A549 (cell line): Measurements from ENCODE around the gene CACNA1G. TPM values are rescaled to one million over a fixed set of nuclear protein-coding genes. Genes with fewer than 3 reads are reported as not detected.

ENCODE experiments used
- ATAC-seq, 2 experiments: fragments of 200-7000 bp in 1 of 2; fragments of >200 bp in 1 of 2; cut with Nextera tagmentation in 1 of 2; cut with Tn5 transposase in 1 of 2; 3 replicates each; pipeline versions ENCODE4 v1.8.0 to v1.9.1; 2018 to 2020; ENCODE audit warnings: mild to moderate bottlenecking in 1 of 2, moderate library complexity in 1 of 2
- CTCF ChIA-PET: fragments of 300-600 bp; sonication (Branson Sonifier 250); formaldehyde crosslinking; extraction: SDS; loops from one replicate; lab custom pipeline; 2021; ENCODE audit warnings: antibody characterized with exemption, inconsistent platforms; lab: Yijun Ruan, JAX
- POLR2A ChIA-PET: fragments of 350-600 bp; formaldehyde crosslinking; extraction: SDS; loops from one replicate; lab custom pipeline; 2021; ENCODE audit warnings: antibody characterized with exemption, inconsistent platforms; lab: Yijun Ruan, JAX
- DNase-seq, 2 experiments: peaks; one replicate each; pipeline versions ENCODE4 v3.0.0 to v3.0.0-alpha.2; 2011 to 2016; ENCODE audit warnings: low read depth in 1 of 2, low spot score in 1 of 2
- FAIRE-seq: peaks from 2 replicates; lab custom pipeline; 2011; peaks lifted over from hg19 to GRCh38; lab: Jason Lieb, UNC
- H3K27ac ChIP-seq, 2 experiments: fragments of >200 bp; sonication (Bioruptor Twin); formaldehyde crosslinking; 3 replicates each; pipeline ENCODE4 v1.5.1; 2016 to 2017
- H3K4me1 ChIP-seq: fragments of >200 bp; sonication (Bioruptor Twin); formaldehyde crosslinking; 3 replicates; pipeline ENCODE4 v1.6.1; 2016
- H3K4me2 ChIP-seq: fragments of >200 bp; sonication (Bioruptor Twin); formaldehyde crosslinking; 3 replicates; pipeline ENCODE4 v1.6.1; 2016
- H3K4me3 ChIP-seq: fragments of >200 bp; sonication (Bioruptor Twin); formaldehyde crosslinking; 3 replicates; pipeline ENCODE4 v1.5.1; 2016
- H3K9me3 ChIP-seq: fragments of >200 bp; sonication (Bioruptor Twin); formaldehyde crosslinking; 3 replicates; pipeline ENCODE4 v1.6.1; 2016
- CBX8 ChIP-seq: fragments of 200-600 bp; sonication (generic); IDR thresholded peaks from 2 replicates; pipeline ENCODE4 v1.6.1; 2016
- CEBPB ChIP-seq, 2 experiments: fragments of >200 bp in 1 of 2; sonication (Bioruptor Twin) in 1 of 2; formaldehyde crosslinking in 1 of 2; IDR thresholded peaks; 2 replicates each; pipeline ENCODE4 v1.6.1; 2012 to 2016
- CHD4 ChIP-seq: fragments of 200-600 bp; sonication (generic); IDR thresholded peaks from 2 replicates; pipeline ENCODE4 v1.6.1; 2016; ENCODE audit warnings: antibody characterized with exemption, mild to moderate bottlenecking, borderline replicate concordance
- EHF ChIP-seq: fragments of 250-450 bp; sonication (Bioruptor Pico); IDR thresholded peaks from 2 replicates; pipeline ENCODE4 v1.5.0; 2020; ENCODE audit warnings: mild to moderate bottlenecking
- ESRRA ChIP-seq: fragments of 150-350 bp; IDR thresholded peaks from 2 replicates; pipeline ENCODE4 v1.6.1; 2014; ENCODE audit warnings: mild to moderate bottlenecking, low read length, borderline replicate concordance
- FOSB ChIP-seq: fragments of 250-450 bp; sonication (Bioruptor Pico); IDR thresholded peaks from 2 replicates; pipeline ENCODE4 v1.5.0; 2020; ENCODE audit warnings: mild to moderate bottlenecking, moderate library complexity
- KDM5A ChIP-seq: fragments of 200-600 bp; sonication (generic); IDR thresholded peaks from 2 replicates; pipeline ENCODE4 v1.6.1; 2016; ENCODE audit warnings: antibody characterized with exemption, mild to moderate bottlenecking
- MAZ ChIP-seq: fragments of 150-350 bp; IDR thresholded peaks from 2 replicates; pipeline ENCODE4 v1.6.1; 2014; ENCODE audit warnings: antibody characterized with exemption, low read depth, low read length, borderline replicate concordance
- NPAS2 ChIP-seq: fragments of 250-450 bp; sonication (Bioruptor Pico); IDR thresholded peaks from 2 replicates; pipeline ENCODE4 v1.8.0; 2022; ENCODE audit warnings: mild to moderate bottlenecking, moderate library complexity, borderline replicate concordance
- POLR2A ChIP-seq: IDR thresholded peaks from 2 replicates; pipeline ENCODE4 v1.6.1; 2012; ENCODE audit warnings: mild to moderate bottlenecking, low read length
- RARB ChIP-seq: fragments of 250-450 bp; sonication (Bioruptor Pico); IDR thresholded peaks from 2 replicates; pipeline ENCODE4 v1.8.0; 2021; ENCODE audit warnings: mild to moderate bottlenecking, moderate library complexity
- RNF2 ChIP-seq: fragments of 200-600 bp; sonication (generic); IDR thresholded peaks from 2 replicates; pipeline ENCODE4 v1.6.1; 2016; ENCODE audit warnings: low read depth, mild to moderate bottlenecking, antibody characterized with exemption, moderate library complexity, borderline replicate concordance
- SMC3 ChIP-seq: fragments of >200 bp; sonication (Bioruptor Twin); formaldehyde crosslinking; IDR thresholded peaks from 3 replicates; pipeline ENCODE4 v1.6.1; 2018; ENCODE audit warnings: inconsistent platforms
- SREBF2 ChIP-seq: fragments of 450-650 bp; IDR thresholded peaks from 2 replicates; pipeline ENCODE4 v1.6.1; 2014; ENCODE audit warnings: mild to moderate bottlenecking, moderate library complexity
- TFCP2L1 ChIP-seq: fragments of 250-450 bp; sonication (Bioruptor Pico); IDR thresholded peaks from 2 replicates; pipeline ENCODE4 v1.5.0; 2021; ENCODE audit warnings: mild to moderate bottlenecking
- TP53 ChIP-seq: fragments of 250-450 bp; sonication (Bioruptor Pico); IDR thresholded peaks from 2 replicates; pipeline ENCODE4 v1.5.0; 2021; ENCODE audit warnings: mild to moderate bottlenecking, moderate library complexity
- USF2 ChIP-seq: fragments of 450-650 bp; IDR thresholded peaks from 2 replicates; pipeline ENCODE4 v1.6.1; 2014; ENCODE audit warnings: antibody characterized with exemption
- ZFP36 ChIP-seq: fragments of 450-650 bp; IDR thresholded peaks from 2 replicates; pipeline ENCODE4 v1.6.1; 2014; ENCODE audit warnings: borderline replicate concordance; ENCODE audit not compliant: partially characterized antibody
- WGBS: methylation state at CpG from one replicate; pipeline ENCODE4 v1.1.6; 2017; ENCODE audit errors: missing lambda C conversion rate; 5-methylcytosine and 5-hydroxymethylcytosine counted together
- polyA plus RNA-seq, 4 experiments: library from polyadenylated mRNA; depleted of rRNA in 3 of 4; stranded (reverse); fragments of >200 nt; fragmentation: RNase III in 1 of 4; extraction: RNeasy Plus Mini Kit Qiagen cat#74134 plus additional on column Dnase treatment in 1 of 4; gene quantifications; 2 replicates in 3 of 4; 3 replicates in 1 of 4; pipeline ENCODE4 v1.2.3, GENCODE V29; 2011 to 2017
- TF ChIP-seq, protein P1 (sequence below): IDR thresholded peaks from 2 replicates; pipeline ENCODE4 v1.6.1; 2012; ENCODE audit warnings: low read depth, borderline replicate concordance
- TF ChIP-seq, protein P2 (sequence below): fragments of >200 bp; sonication (Bioruptor Twin); formaldehyde crosslinking; IDR thresholded peaks from 2 replicates; pipeline ENCODE4 v1.6.1; 2016

The CACNA1G gene
- polyA plus RNA-seq, 2 of the 4 experiments (the other 2 are of a cell fraction), result 4.0 to 8.9 TPM

DNA sequence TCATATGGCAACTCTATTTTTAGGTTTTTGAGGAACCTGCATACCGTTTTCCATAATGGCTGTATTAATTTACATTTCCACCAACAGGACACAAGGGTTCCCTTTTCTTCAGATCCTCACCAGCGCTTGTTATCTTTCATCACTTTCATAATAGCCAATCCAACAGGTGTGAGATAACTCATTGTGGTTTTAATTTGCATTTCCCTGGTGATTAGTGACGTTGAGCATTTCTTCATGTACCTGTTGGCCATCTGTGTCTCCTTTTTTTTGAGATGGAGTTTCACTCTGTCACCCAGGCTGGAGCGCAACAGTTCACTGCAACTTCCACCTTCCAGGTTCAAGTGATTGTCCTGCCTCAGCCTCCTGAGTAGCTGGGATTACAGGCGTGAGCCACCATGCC is 38.0 kb downstream of the CACNA1G start:
- Histone ChIP-seq H3K4me3 (no peak overlapping the region), H3K4me1 (no peaks in the 10 kb centered on the region), H3K4me2 (no peak overlapping the region), H3K27ac (no peak overlapping the region), H3K9me3 (no peaks in the 10 kb centered on the region)
- DNase-seq (no peak), FAIRE-seq (no peak), ATAC-seq (no peak)
- ChIA-PET CTCF (interaction anchor here (1.0 to 1.7 kb wide), 7 partner anchors 11 to 97 kb away, joined by 3 to 5 read pairs (median 4); no protein-coding TSS in a partner anchor), POLR2A (no interaction called here)
- WGBS, result 89% methylated on average over 5 of the region's 5 CpGs
- no peak for TF ChIP-seq RARB
- TF ChIP-seq RNF2, result no peak
- TF ChIP-seq, protein P1, sequence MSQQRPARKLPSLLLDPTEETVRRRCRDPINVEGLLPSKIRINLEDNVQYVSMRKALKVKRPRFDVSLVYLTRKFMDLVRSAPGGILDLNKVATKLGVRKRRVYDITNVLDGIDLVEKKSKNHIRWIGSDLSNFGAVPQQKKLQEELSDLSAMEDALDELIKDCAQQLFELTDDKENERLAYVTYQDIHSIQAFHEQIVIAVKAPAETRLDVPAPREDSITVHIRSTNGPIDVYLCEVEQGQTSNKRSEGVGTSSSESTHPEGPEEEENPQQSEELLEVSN, result no peak
- no peak for TF ChIP-seq SREBF2
- TF ChIP-seq, protein P2, sequence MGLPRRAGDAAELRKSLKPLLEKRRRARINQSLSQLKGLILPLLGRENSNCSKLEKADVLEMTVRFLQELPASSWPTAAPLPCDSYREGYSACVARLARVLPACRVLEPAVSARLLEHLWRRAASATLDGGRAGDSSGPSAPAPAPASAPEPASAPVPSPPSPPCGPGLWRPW, result no peak
- TF ChIP-seq TFCP2L1 (CRISPR knock-in tag), result no peak
- TF ChIP-seq ZFP36, result no peak
- no peak for TF ChIP-seq CEBPB (IDR thresholded peaks at IDR 0.05)
- no peak for TF ChIP-seq TP53 (CRISPR knock-in tag)
- TF ChIP-seq, all 56 proteins: peak for 0

GRCh38 chr17:50599606-50600005 is 39.1 kb downstream of the CACNA1G start:
- Histone ChIP-seq H3K9me3 (no peaks in the 10 kb centered on the region), H3K4me1 (no peaks in the 10 kb centered on the region), H3K27ac (no peak overlapping the region), H3K4me3 (no peak overlapping the region), H3K4me2 (no peak overlapping the region)
- TF ChIP-seq USF2 (no peak), FOSB (no peak), KDM5A (no peak), EHF (CRISPR knock-in tag) (no peak), ESRRA (no peak), CHD4 (no peak), POLR2A (no peak), TFCP2L1 (CRISPR knock-in tag) (no peak)
- POLR2A ChIA-PET, result no interaction called here
- 89% methylated on average over 15 of the region's 15 CpGs for WGBS
- FAIRE-seq, result no peak
- CTCF ChIA-PET, result interaction anchor here (0.6 to 1.7 kb wide), 12 partner anchors 9 to 98 kb away, joined by 3 to 5 read pairs (median 4); no protein-coding TSS in a partner anchor
- no peak for ATAC-seq
- DNase-seq, result no peak

DNA sequence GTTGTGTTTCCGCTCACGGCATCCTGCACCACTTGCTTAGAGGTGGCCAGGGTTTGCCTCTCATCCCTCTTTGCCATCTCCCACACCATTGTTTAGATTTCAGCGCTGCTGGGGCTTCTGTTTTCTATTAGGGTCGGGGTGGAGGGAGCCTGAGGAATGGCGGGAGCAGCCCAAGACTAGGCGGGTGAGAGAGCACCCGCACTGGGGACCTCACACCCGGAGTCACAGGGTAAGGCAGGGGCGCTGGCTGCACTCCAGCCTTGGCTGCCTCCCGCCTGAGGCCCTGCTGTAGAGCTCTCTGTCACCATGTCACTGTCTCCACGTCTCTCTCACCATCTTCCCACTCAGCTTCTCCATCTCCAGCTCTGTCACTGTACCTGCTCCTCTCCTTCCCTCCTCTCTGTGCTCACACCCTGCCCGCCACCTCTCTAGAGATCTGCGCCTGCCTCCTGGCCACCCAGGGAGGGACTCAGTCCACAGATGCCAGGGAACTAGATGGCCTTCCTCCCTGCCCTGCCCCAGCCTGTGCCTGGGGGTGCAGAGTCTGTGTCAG is 41.4 kb downstream of the CACNA1G start:
- no peaks in the 10 kb centered on the region for H3K9me3 ChIP-seq
- TF ChIP-seq CBX8 (no peak), ZFP36 (no peak)
- TF ChIP-seq, all 56 proteins: peak for 0
- Histone ChIP-seq H3K4me1 (no peaks in the 10 kb centered on the region), H3K4me2 (no peak overlapping the region), H3K4me3 (no peak overlapping the region), H3K27ac (no peak overlapping the region)
- ChIA-PET POLR2A (no interaction called here), CTCF (interaction anchor here (0.9 to 1.8 kb wide), 2 partner anchors 26 to 29 kb away, joined by 3 to 8 read pairs; no protein-coding TSS in a partner anchor)
- FAIRE-seq (no peak), DNase-seq (no peak), ATAC-seq (peak in 1 of 2 experiments; percentile 6; a peak in 3 of 6 replicates)
- WGBS, result 87% methylated on average over 13 of the region's 13 CpGs

DNA sequence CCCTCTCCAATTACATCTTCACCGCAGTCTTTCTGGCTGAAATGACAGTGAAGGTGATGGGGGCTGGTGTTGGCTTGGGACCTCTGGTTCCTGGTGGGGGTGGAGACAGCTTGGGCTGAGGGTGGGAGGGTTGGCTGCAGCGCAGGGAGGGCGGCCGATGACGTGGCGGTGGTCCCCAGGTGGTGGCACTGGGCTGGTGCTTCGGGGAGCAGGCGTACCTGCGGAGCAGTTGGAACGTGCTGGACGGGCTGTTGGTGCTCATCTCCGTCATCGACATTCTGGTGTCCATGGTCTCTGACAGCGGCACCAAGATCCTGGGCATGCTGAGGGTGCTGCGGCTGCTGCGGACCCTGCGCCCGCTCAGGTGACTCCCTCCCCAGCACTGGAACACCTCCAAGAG is 42.3 kb downstream of the CACNA1G start:
- Histone ChIP-seq H3K4me2 (no peak overlapping the region), H3K9me3 (no peaks in the 10 kb centered on the region), H3K4me1 (no peaks in the 10 kb centered on the region), H3K27ac (no peak overlapping the region), H3K4me3 (no peak overlapping the region)
- ATAC-seq, result no peak
- FAIRE-seq, result no peak
- ChIA-PET CTCF (interaction anchor here (1.8 kb wide), 1 partner anchor 28 kb away, joined by 8 read pairs; no protein-coding TSS in a partner anchor), POLR2A (no interaction called here)
- 93% methylated on average over 18 of the region's 18 CpGs for WGBS
- no peak for DNase-seq
- no peak for TF ChIP-seq SMC3
- TF ChIP-seq MAZ, result no peak
- no peak for TF ChIP-seq ZFP36
- TF ChIP-seq NPAS2, result no peak
- no peak for TF ChIP-seq EHF (CRISPR knock-in tag)
- TF ChIP-seq TP53 (CRISPR knock-in tag), result no peak
